ENCODE results near the gene STARD13.

DNA sequence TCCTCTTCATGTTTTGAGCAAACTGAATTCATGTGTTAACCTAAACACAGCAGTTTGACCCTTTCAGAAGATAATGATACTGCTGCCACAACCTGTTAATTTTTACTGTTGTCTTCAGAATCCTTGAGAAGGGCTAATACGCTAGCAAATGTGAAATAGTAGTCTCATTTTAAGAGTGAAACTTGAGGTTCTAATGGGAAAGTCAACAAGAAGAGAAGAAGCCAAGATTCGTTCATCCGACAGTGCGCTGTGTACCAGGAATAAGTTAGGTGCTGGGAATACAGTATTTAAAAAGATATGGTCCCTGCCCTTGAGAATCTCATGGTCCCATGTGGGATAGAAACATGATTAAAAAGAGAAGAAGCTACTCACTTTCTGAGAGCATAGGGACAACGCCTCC lies 134.9 kb downstream of the STARD13 start:
- TF ChIP-seq, protein P1, sequence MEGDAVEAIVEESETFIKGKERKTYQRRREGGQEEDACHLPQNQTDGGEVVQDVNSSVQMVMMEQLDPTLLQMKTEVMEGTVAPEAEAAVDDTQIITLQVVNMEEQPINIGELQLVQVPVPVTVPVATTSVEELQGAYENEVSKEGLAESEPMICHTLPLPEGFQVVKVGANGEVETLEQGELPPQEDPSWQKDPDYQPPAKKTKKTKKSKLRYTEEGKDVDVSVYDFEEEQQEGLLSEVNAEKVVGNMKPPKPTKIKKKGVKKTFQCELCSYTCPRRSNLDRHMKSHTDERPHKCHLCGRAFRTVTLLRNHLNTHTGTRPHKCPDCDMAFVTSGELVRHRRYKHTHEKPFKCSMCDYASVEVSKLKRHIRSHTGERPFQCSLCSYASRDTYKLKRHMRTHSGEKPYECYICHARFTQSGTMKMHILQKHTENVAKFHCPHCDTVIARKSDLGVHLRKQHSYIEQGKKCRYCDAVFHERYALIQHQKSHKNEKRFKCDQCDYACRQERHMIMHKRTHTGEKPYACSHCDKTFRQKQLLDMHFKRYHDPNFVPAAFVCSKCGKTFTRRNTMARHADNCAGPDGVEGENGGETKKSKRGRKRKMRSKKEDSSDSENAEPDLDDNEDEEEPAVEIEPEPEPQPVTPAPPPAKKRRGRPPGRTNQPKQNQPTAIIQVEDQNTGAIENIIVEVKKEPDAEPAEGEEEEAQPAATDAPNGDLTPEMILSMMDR (IDR thresholded peaks at IDR 0.05; ENCODE audit: low read depth, low read length, missing input control) = no peak
- no peak for TF ChIP-seq GABPA (IDR thresholded peaks at IDR 0.05 in 1 of 2, conservative IDR thresholded peaks at IDR 0.05 in 1 of 2)
- TF ChIP-seq EGR1 (IDR thresholded peaks at IDR 0.05; ENCODE audit: low read depth in 2 of 2) = no peak
- no peak for TF ChIP-seq RAD21 (IDR thresholded peaks at IDR 0.05)
- TF ChIP-seq, protein P2, sequence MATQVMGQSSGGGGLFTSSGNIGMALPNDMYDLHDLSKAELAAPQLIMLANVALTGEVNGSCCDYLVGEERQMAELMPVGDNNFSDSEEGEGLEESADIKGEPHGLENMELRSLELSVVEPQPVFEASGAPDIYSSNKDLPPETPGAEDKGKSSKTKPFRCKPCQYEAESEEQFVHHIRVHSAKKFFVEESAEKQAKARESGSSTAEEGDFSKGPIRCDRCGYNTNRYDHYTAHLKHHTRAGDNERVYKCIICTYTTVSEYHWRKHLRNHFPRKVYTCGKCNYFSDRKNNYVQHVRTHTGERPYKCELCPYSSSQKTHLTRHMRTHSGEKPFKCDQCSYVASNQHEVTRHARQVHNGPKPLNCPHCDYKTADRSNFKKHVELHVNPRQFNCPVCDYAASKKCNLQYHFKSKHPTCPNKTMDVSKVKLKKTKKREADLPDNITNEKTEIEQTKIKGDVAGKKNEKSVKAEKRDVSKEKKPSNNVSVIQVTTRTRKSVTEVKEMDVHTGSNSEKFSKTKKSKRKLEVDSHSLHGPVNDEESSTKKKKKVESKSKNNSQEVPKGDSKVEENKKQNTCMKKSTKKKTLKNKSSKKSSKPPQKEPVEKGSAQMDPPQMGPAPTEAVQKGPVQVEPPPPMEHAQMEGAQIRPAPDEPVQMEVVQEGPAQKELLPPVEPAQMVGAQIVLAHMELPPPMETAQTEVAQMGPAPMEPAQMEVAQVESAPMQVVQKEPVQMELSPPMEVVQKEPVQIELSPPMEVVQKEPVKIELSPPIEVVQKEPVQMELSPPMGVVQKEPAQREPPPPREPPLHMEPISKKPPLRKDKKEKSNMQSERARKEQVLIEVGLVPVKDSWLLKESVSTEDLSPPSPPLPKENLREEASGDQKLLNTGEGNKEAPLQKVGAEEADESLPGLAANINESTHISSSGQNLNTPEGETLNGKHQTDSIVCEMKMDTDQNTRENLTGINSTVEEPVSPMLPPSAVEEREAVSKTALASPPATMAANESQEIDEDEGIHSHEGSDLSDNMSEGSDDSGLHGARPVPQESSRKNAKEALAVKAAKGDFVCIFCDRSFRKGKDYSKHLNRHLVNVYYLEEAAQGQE (IDR thresholded peaks at IDR 0.05) = no peak
- no peak for TF ChIP-seq SP1 (IDR thresholded peaks at IDR 0.05)
- TF ChIP-seq, protein P3, sequence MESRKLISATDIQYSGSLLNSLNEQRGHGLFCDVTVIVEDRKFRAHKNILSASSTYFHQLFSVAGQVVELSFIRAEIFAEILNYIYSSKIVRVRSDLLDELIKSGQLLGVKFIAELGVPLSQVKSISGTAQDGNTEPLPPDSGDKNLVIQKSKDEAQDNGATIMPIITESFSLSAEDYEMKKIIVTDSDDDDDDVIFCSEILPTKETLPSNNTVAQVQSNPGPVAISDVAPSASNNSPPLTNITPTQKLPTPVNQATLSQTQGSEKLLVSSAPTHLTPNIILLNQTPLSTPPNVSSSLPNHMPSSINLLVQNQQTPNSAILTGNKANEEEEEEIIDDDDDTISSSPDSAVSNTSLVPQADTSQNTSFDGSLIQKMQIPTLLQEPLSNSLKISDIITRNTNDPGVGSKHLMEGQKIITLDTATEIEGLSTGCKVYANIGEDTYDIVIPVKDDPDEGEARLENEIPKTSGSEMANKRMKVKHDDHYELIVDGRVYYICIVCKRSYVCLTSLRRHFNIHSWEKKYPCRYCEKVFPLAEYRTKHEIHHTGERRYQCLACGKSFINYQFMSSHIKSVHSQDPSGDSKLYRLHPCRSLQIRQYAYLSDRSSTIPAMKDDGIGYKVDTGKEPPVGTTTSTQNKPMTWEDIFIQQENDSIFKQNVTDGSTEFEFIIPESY (IDR thresholded peaks at IDR 0.05) = no peak
- no peak for TF ChIP-seq TAF1 (conservative IDR thresholded peaks at IDR 0.05)
- TF ChIP-seq, protein P4, sequence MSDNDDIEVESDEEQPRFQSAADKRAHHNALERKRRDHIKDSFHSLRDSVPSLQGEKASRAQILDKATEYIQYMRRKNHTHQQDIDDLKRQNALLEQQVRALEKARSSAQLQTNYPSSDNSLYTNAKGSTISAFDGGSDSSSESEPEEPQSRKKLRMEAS (IDR thresholded peaks at IDR 0.05) = no peak
- TF ChIP-seq, protein P5, sequence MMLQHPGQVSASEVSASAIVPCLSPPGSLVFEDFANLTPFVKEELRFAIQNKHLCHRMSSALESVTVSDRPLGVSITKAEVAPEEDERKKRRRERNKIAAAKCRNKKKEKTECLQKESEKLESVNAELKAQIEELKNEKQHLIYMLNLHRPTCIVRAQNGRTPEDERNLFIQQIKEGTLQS (IDR thresholded peaks at IDR 0.05) = no peak

Data from liver (tissue), 3 donors.